Measurements from ENCODE around the gene MRPL49. TPM values are rescaled to one million over a fixed set of nuclear protein-coding genes. Genes with fewer than 3 reads are reported as not detected.
"Not testable (repeated sequence)": the region's sequence is repeated elsewhere in the genome, so short reads cannot be mapped to it uniquely, and the experiment has no call there.

The MRPL49 gene
- total RNA-seq, 3 donors from 2014 or later = 102 to 110 (median 104) TPM

- H3K4me3 Mint-ChIP-seq = peak overlapping the region; percentile 99
- H3K4me1 Mint-ChIP-seq (ENCODE audit: low read depth) = peaks cover 32% of the 10 kb centered on the region
- H3K27me3 Mint-ChIP-seq (ENCODE audit: low read depth) = no peaks in the 10 kb centered on the region
- H3K9me3 Mint-ChIP-seq = no peaks in the 10 kb centered on the region
- ATAC-seq = no peak
- no peak for DNase-seq
- peaks cover 16% of the 10 kb centered on the region for H3K36me3 Mint-ChIP-seq (ENCODE audit: insufficient read depth)
These were observed 9.7 kb downstream of the MRPL49 start for GRCh38 chr11:65131895-65132237.

GRCh38 chr11:65132238-65132987 is 10.3 kb downstream of the MRPL49 start:
- Mint-ChIP-seq H3K4me1 (ENCODE audit: low read depth) (peaks cover 35% of the 10 kb centered on the region), H3K27me3 (ENCODE audit: low read depth) (no peaks in the 10 kb centered on the region), H3K9me3 (no peaks in the 10 kb centered on the region), H3K36me3 (ENCODE audit: insufficient read depth) (peaks cover 12% of the 10 kb centered on the region), H3K4me3 (peak overlapping the region; percentile 99)
- no peak for ATAC-seq
- DNase-seq = no peak

- peak; percentile 44 for DNase-seq
- H3K4me3 Mint-ChIP-seq = peak overlapping the region; percentile 99
- H3K36me3 Mint-ChIP-seq (ENCODE audit: insufficient read depth) = peaks cover 12% of the 10 kb centered on the region
- no peak for ATAC-seq
- H3K27me3 Mint-ChIP-seq (ENCODE audit: low read depth) = no peaks in the 10 kb centered on the region
- peaks cover 37% of the 10 kb centered on the region for H3K4me1 Mint-ChIP-seq (ENCODE audit: low read depth)
- no peaks in the 10 kb centered on the region for H3K9me3 Mint-ChIP-seq
These were observed 11.0 kb downstream of the MRPL49 start for GRCh38 chr11:65132988-65133700.

GRCh38 chr11:65133724-65134123 is 11.6 kb downstream of the MRPL49 start:
- peaks cover 37% of the 10 kb centered on the region for H3K4me1 Mint-ChIP-seq (ENCODE audit: low read depth)
- peak overlapping the region; percentile 99 for H3K4me3 Mint-ChIP-seq
- peaks cover 12% of the 10 kb centered on the region for H3K36me3 Mint-ChIP-seq (ENCODE audit: insufficient read depth)
- DNase-seq (no peak), ATAC-seq (peak in 1 of 2 donors; percentile 1)
- no peaks in the 10 kb centered on the region for H3K27me3 Mint-ChIP-seq (ENCODE audit: low read depth)
- H3K9me3 Mint-ChIP-seq = no peaks in the 10 kb centered on the region

GRCh38 chr11:65134240-65134951 is 12.3 kb downstream of the MRPL49 start, which contains the start of gene SYVN1:
SYVN1 (minus strand) TSS chr11:65134519; CDS start chr11:65133601, 918 bp downstream.
- no peaks in the 10 kb centered on the region for H3K27me3 Mint-ChIP-seq (ENCODE audit: low read depth)
- DNase-seq (peak; percentile 88), ATAC-seq (peak; percentile 84 to 87)
- peak within 1 kb of the TSS; percentile 99 for H3K4me3 Mint-ChIP-seq
- peaks cover 12% of the 10 kb centered on the region for H3K36me3 Mint-ChIP-seq (ENCODE audit: insufficient read depth)
- H3K4me1 Mint-ChIP-seq (ENCODE audit: low read depth) = peaks cover 37% of the 10 kb centered on the region
- H3K9me3 Mint-ChIP-seq = no peaks in the 10 kb centered on the region

GRCh38 chr11:65134952-65135632 is 13.0 kb downstream of the MRPL49 start:
- peak; percentile 76 for DNase-seq
- no peaks in the 10 kb centered on the region for H3K9me3 Mint-ChIP-seq
- ATAC-seq = peak; percentile 87 to 89
- peak overlapping the region; percentile 99 for H3K4me3 Mint-ChIP-seq
- peaks cover 37% of the 10 kb centered on the region for H3K4me1 Mint-ChIP-seq (ENCODE audit: low read depth)
- peaks cover 12% of the 10 kb centered on the region for H3K36me3 Mint-ChIP-seq (ENCODE audit: insufficient read depth)
- no peaks in the 10 kb centered on the region for H3K27me3 Mint-ChIP-seq (ENCODE audit: low read depth)

GRCh38 chr11:65135633-65136145 is 13.6 kb downstream of the MRPL49 start:
- Mint-ChIP-seq H3K36me3 (ENCODE audit: insufficient read depth) (peaks cover 12% of the 10 kb centered on the region), H3K4me3 (peak overlapping the region; percentile 99), H3K27me3 (ENCODE audit: low read depth) (no peaks in the 10 kb centered on the region), H3K9me3 (no peaks in the 10 kb centered on the region), H3K4me1 (ENCODE audit: low read depth) (peaks cover 37% of the 10 kb centered on the region)
- DNase-seq = no peak
- ATAC-seq = no peak

- H3K36me3 Mint-ChIP-seq (ENCODE audit: insufficient read depth) = peaks cover 8% of the 10 kb centered on the region
- H3K9me3 Mint-ChIP-seq = no peaks in the 10 kb centered on the region
- H3K4me3 Mint-ChIP-seq = peak overlapping the region; percentile 72
- H3K27me3 Mint-ChIP-seq (ENCODE audit: low read depth) = no peaks in the 10 kb centered on the region
- H3K4me1 Mint-ChIP-seq (ENCODE audit: low read depth) = peaks cover 36% of the 10 kb centered on the region
- no peak for DNase-seq
- no peak for ATAC-seq
These were observed 14.5 kb downstream of the MRPL49 start for GRCh38 chr11:65136515-65137096.

- H3K27me3 Mint-ChIP-seq (ENCODE audit: low read depth) = peaks cover 3% of the 10 kb centered on the region
- DNase-seq (no peak), ATAC-seq (no peak)
These were observed 19.9 kb downstream of the MRPL49 start for GRCh38 chr11:65141896-65142494.

GRCh38 chr11:65147352-65148075 is 25.4 kb downstream of the MRPL49 start:
- ATAC-seq (no peak), DNase-seq (no peak)
- H3K9me3 Mint-ChIP-seq = no peaks in the 10 kb centered on the region
- no peak overlapping the region for H3K4me3 Mint-ChIP-seq
- no peaks in the 10 kb centered on the region for H3K4me1 Mint-ChIP-seq (ENCODE audit: low read depth)
- no peaks in the 10 kb centered on the region for H3K36me3 Mint-ChIP-seq (ENCODE audit: insufficient read depth)
- H3K27me3 Mint-ChIP-seq (ENCODE audit: low read depth) = peaks cover 5% of the 10 kb centered on the region

More at GRCh38 chr11:65141896-65142494, 19.9 kb downstream of the MRPL49 start:
- no peaks in the 10 kb centered on the region for H3K9me3 Mint-ChIP-seq
- no peak overlapping the region for H3K4me3 Mint-ChIP-seq
- H3K4me1 Mint-ChIP-seq (ENCODE audit: low read depth) = peaks cover 5% of the 10 kb centered on the region
- no peaks in the 10 kb centered on the region for H3K36me3 Mint-ChIP-seq (ENCODE audit: insufficient read depth)

GRCh38 chr11:65148657-65149056 is 26.5 kb downstream of the MRPL49 start:
- Mint-ChIP-seq H3K27me3 (ENCODE audit: low read depth) (peaks cover 5% of the 10 kb centered on the region), H3K4me3 (no peak overlapping the region)
- no peak for ATAC-seq

GRCh38 chr11:65150131-65150508 is 28.0 kb downstream of the MRPL49 start:
- not testable (repeated sequence) for ATAC-seq; H3K36me3 Mint-ChIP-seq (ENCODE audit: insufficient read depth); DNase-seq; H3K9me3 Mint-ChIP-seq; H3K4me3 Mint-ChIP-seq; H3K4me1 Mint-ChIP-seq (ENCODE audit: low read depth); H3K27me3 Mint-ChIP-seq (ENCODE audit: low read depth)

More at GRCh38 chr11:65148657-65149056, 26.5 kb downstream of the MRPL49 start:
- DNase-seq = no peak
- Mint-ChIP-seq H3K36me3 (ENCODE audit: insufficient read depth) (no peaks in the 10 kb centered on the region), H3K9me3 (no peaks in the 10 kb centered on the region), H3K4me1 (ENCODE audit: low read depth) (no peaks in the 10 kb centered on the region)

Data from activated T-cell treated with anti-CD3 and anti-CD28 coated beads, Interleukin-2, amount 50 U/mL, for 4 hours (primary cell).